HPDE6-E6E7 (cell line): ENCODE results near the gene CHST7.
A peak's percentile ranks its signal among the peaks of the same experiment; 100 is the strongest.

Experiments used
- DNase-seq: peaks from one replicate; pipeline ENCODE4 v3.0.0; 2011; ENCODE audit warnings: missing footprints; ENCODE audit errors: extremely low spot score

The CHST7 gene

GRCh38 chrX:46607916-46608315, 34.4 kb downstream of the CHST7 start:
- DNase-seq: no peak

GRCh38 chrX:46610070-46610658, 36.6 kb downstream of the CHST7 start:
- DNase-seq: no peak

DNA sequence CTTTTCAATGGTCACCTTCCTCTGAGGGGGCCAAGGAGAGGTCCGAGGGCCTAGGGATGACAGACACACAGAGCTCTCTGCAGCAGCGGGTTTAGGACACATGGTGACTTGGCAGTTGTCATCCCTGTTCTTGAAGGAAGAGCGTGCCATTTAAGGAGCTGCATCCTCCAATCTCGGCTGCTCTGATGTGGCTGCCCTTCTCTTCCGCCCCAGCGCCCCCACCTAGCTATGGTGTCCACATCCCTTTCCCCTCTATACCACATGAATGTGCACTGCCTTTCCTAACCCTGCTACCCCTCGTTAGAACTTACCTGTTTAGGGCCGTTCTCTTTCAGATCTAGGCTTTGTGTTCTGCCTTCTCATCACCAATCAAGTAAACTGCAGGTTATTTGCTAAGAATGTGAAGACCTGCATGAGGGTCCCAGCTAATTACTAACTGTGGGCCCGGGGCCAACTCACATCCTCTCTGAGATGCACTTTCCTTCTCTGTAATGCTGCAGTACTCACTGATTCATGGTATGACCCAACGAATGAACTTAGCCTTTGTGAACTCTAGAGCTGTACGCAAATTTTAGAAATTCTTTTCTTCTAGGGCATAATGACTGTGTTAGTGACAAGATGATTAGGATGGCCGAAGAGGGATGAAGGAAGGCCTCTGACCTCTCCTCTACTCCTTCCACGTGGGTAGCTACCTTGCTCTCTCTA, 38.2 kb downstream of the CHST7 start:
- DNase-seq: no peak

- DNase-seq: no peak
These were observed 44.3 kb downstream of the CHST7 start for GRCh38 chrX:46617906-46618305.

DNA sequence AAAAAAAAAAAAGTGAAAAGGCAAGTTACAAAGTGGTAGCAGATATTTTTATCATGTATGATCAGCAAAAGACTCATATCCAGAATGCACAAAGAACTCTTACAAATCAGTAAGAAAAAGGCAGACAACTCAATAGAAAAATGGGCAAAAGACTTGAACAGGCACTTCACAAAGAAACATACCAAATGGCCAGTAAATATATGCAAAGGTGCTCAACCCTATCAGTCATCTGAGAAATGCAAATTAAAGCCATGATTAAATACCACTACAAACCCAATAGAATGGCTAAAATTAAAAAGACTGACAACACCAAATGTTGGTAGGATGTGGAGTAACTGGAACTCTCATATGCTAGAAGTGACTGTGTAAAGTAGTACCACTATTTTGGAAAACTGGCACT, 45.4 kb downstream of the CHST7 start:
- DNase-seq: no peak

DNA sequence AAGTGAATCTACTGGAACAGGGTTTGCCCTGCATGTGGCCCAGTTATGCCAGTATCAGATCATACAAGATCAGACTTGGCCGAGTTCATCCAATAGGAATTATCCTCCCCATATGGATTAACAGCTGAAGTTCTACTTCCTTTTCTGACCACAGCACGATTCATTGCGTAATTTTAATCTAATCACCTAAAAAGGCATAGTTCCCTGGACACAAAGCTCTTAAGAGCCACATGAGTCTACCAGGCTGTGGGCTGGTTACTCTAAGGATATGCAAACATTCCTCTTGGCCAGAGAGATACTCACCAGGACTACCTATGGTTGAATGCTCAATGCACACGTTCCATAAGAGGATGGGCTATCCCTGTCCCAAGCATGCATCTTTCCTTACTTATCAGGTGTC, 46.9 kb downstream of the CHST7 start:
- DNase-seq: no peak

GRCh38 chrX:46621572-46621971, 48.0 kb downstream of the CHST7 start:
- no peak for DNase-seq

DNA sequence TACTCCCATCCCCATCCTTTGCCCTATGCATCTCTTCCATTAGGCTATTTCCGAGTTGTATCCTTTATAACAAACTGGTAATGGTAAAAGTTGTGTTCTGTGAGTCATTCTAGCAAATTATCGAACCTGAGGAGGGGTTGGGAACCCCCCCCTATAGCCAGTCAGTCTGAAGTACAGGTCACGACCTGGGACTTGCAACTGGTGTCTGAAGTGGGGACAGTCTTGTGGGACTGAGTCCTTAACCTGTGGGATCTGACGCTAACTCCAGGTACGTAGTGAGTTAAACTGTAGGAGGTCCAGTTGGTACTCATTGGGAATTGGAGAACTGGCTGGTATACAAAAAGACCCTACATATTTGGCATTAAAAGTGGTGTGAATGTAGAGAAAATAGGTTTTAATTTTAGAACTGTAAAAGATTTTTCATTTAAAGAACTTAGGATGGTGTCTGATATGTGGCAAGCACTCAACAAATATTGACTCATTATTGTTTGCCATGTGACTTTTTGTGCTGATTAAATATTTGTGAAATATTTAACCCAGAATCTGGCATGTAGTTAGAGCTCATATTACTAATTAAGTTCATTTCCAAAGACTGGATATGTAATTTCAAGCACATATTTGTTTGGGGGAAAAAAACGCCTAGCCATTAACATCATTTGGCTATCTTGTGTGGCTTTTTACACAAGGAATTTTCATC, 50.7 kb downstream of the CHST7 start:
- DNase-seq: no peak

DNA sequence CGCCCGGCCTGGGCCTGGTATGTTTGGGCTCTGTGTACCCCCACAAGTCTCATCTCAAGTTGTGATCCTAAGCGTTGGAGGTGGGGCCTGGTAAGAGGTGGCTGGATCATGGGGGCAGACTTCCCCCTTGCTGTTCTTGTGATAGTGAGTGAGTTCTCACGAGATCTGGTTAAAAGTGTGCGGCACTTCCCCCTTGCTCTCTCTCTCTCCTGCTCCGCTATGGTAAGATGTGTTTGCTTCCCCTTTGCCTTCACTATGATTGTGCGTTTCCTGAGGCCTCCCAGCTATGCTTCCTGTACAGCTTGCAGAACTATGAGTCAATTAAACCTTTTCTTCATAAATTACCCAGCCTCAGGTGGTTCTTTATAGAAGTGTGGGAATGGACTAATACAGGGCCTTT, 53.0 kb downstream of the CHST7 start:
- DNase-seq: no peak

GRCh38 chrX:46627062-46627461, 53.5 kb downstream of the CHST7 start:
- DNase-seq: no peak

DNA sequence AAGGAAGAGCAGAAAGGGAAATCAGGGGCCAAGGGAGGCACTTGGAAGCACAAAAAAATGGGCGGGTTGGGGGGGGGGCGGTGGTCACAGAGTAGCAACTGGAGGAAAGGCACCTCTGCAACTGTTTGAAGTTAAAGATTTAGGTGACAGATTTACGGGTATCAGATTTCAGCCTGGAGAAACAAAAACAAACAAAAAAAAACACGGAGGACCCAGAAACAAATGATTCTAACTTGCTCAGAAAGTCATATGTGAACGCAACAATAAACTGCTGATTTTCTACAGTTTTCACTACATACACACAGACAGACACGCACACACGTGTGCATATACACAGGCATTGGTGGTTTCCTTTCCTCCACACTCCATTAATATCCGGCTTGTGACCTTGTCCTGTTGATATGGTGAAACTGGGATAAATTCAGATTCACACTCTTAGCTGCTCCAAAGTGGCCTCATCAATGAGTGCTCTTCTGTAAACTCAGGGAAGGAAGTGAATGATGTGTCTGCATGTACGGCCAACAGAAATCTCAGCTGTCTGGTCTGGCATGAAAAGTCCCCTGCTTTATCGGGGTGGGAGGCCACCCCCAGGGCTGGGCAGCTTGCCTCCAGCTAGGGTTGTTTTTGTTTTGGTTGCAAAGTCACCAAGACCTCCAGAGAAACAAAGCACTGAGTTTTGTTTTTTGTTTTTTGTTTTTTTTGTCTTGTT, 54.3 kb downstream of the CHST7 start:
- no peak for DNase-seq

DNA sequence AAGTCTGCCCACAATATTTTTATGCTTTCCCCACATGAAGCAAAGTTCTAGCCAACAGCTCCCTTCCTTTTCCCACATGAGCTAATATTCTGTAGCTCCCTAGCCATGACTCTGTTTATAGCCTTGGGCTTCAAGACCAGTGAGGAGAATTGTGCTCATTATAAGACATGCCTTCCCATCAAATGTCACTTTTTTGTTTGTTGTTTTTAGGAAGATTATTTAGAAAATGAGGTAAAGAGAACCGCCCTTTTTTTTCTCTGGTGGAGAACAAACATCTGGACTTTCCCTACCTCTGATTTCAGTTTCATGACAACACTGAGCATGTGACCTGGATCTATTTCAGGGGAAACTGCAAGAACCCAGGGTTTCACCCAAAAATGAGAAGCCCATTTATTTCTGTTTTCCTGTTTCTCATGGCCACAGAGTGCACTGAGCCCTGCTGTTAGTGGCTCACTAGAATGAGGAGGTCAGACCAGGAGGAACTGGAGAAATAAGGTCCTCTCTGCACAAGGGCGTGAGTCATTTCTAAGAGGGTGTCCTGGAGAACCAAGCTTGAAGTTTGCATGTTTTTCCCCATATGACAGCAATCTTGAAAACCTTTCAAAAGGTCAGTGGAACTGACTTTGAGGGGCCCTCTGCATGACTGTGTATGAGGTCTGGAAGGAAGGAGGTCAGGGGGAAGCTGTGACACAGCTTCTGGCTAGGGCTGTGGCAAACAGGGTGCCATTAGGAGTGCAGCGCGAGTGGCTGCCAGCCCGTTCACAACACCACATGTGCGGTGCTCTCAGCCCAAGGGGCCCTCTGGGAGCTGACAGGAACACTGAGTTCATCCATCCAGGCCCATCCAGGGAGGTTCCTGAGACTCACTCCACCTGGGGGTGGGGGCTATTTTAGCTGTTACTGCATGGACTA, 55.2 kb downstream of the CHST7 start:
- no peak for DNase-seq

DNA sequence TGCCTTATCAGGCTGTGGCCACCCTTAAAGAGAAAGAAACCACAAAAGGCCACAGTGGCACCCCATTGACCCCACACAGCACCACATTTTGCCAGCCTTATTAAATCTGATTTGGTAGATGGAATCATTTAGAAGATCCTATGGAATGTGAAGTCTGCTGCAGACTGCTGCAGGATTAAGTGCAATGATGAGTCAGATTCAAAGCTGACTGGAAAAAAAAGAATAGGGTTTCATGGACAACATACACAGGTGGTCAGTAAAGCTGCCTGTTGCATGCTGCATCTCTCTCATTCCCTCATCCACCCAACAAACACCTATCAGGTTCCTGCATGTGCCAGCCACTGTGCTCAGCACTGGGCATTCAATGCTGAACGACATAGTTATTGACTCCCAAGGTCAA, 56.6 kb downstream of the CHST7 start:
- DNase-seq: no peak

DNA sequence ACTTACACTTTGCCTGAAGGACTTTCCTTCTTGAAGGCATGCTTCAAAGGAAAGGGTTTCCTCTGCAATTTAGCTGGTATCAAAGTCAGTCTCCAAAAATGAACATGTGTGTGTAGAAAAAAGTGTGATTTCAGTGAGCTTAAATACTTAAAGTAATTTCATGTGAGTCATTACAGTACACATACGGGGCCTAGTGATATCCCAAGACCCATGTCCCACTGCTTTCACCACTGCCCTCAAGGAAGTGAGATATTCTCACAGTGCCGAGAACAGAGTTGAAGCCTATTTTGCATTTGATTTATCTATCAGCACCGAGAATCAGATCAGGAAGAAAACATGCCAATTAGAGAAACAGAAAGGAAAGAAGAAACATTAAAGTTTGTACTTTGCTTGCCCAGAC, 61.0 kb downstream of the CHST7 start:
- DNase-seq: no peak

- no peak for DNase-seq
These were observed 61.6 kb downstream of the CHST7 start for GRCh38 chrX:46635186-46635585.

- no peak for DNase-seq
These were observed 62.7 kb downstream of the CHST7 start for GRCh38 chrX:46636223-46636622.

- DNase-seq: peak; percentile 10
These were observed 64.4 kb downstream of the CHST7 start for GRCh38 chrX:46637938-46638337.

- no peak for DNase-seq
These were observed 68.6 kb downstream of the CHST7 start for GRCh38 chrX:46642145-46642544.

DNA sequence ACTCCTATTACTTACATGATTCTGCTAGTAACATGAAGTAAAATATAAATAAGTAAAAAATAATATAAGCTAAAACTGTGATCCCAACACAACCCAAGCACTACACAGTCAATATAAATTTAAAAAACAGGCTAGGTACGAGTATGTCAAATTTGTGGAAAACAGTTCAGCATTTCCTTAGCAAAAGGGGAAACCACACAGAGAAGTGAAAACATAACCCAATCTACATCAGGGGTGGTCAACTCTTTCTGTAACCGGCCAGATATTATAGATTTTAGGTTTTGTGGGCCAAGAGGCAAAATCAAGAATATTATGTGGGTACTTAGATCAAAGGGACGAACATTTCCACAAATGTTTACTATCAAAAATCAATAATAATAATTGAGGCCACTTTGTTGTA, 70.1 kb downstream of the CHST7 start:
- DNase-seq: no peak

DNA sequence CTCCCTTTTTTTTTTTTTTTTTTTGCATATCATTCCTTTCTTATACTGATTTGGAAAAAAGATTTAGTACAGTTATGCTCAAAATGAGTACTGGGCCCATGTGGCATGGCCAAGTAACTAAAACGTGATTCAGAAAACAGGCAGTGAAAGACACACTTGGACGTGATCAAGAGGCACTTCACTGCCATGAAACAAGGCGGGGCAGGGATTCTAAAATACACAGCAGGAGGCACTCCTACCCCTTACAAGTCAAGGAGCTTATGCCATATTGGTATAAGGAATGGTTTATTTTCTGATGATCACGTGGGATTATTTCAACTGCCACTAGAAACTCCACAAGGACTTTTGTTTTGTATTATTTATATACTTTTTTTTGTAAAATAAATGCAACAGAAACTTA, 72.0 kb downstream of the CHST7 start:
- DNase-seq: no peak

GRCh38 chrX:46647251-46647650, 73.7 kb downstream of the CHST7 start:
- no peak for DNase-seq
